Putamen (tissue), 1 donor: ENCODE measurements around the gene WFDC1.

Source experiments
- DNase-seq: peaks from one replicate; pipeline ENCODE4 v3.0.0-alpha.2; 2016; ENCODE audit warnings: low spot score

WFDC1 gene, protein sequence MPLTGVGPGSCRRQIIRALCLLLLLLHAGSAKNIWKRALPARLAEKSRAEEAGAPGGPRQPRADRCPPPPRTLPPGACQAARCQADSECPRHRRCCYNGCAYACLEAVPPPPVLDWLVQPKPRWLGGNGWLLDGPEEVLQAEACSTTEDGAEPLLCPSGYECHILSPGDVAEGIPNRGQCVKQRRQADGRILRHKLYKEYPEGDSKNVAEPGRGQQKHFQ

DNA sequence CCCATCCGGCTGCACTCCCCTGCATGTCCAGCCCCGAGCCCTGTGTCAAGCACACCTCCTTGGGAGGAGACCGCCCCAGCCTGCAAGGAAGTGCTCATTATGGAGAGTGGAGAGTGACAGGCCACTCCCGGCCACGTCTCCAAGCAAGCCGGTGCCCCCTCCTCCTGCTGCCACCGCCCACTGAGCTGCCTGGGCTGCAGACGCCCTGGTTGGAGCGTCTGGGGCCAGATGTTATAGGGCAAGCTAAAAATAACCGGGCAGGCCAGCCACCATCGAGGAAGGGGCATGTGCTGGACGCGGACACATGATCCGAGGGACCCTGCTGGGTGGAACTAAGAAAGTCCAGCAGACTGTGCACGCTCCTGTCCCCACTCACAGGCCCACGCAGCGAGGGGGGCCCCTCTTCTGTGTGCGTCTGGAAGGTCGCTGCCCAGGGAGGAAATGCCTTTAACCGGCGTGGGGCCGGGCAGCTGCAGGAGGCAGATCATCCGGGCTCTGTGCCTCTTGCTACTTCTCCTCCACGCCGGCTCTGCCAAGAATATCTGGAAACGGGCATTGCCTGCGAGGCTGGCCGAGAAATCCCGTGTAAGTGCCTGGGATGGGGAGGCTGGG lies at the start of gene WFDC1:
TSS of gene WFDC1 (plus strand) at position 348 of the 612 bp plus-strand sequence. CDS start at position 442, 94 bp downstream.
- DNase-seq = no peak

DNA sequence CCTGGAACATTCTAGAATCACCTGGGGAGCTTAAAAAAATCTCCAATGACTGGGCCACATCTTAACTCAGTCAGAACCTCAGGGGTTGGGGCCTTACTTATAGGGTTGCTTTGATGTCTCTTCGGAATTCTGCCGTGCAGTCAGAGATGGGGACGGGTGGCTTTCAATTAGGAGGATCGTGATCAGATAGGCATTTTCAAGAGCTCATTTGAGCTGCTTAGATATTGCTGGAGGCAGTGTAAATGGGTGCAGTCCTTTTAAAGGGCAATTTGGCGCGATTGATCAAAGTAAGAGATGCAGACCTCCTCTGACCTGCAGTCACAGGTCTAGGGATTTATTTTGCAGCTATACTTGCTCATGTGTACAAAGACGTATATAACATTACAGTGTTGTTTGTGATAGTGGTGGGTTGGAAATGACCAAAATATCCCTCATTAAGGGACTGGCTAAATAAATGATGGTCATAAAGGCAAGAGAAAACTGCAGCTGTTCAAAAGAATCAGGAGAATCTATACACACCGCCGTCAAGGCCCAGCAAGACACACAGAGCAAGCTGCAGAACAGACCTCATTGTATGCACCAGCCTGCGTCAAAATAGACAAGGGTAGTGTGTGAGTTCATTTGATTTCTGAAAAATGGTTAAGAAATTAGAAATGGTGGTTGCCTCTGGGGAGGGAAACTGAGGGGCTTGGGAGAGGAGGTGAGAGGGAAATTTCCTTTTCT lies 48.6 kb upstream of the WFDC1 start:
- DNase-seq = no peak

DNA sequence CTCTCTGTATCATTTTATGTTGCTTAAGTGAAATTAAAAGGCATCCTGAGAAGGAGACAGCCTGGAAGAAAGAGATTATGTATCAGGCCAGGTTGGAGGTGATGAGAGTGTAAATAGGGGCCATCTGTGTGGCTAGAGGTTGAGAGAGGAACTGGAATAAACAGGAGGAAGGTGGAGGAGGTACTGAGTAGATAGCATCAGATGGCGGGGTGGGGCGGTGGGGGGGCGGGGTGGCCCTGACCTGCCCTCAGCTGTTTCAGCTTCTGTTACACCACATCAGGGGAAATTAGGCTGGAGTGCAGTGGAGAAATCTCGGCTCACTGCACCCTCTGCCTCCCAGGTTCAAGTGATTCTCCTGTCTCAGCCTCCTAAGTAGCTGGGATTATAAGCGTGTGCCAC lies 48.0 kb upstream of the WFDC1 start:
- no peak for DNase-seq

DNA sequence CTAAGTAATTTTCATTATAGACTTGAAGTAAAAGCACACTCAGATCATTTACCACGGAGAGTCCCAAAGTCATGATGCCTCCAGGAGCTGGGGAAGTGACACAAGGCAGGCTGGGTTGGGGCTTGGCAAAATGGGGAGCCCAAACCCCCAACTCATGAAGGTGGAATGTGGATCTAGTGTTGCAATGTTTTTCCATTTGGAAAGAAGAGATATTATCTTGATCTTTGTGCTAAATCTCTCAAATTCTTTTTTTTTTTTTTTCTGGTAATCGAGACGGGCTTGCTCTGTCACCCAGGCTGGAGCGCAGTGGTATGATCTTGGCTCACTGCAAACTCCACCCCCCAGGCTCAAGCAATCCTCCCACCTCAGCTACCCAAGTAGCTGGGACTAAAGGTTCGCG lies 47.3 kb upstream of the WFDC1 start:
- no peak for DNase-seq

DNA sequence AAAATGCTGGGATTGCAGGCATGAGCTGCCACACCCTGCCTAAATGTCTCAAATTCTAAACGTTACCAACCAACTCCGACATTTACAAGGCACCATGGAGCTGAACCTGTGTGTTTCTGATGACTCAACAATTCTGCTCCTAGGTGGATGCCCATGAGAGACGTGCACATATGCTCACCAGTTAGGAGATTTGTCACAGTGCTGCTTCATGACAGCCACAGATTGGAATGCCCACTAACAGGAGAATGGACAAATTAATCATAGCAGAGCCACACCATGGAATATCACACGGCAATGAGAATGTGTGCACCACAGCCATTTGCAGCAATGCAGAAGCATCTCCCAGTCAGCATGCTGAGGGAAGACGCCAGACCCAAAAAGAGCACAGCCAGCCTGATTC lies 46.8 kb upstream of the WFDC1 start:
- no peak for DNase-seq

DNA sequence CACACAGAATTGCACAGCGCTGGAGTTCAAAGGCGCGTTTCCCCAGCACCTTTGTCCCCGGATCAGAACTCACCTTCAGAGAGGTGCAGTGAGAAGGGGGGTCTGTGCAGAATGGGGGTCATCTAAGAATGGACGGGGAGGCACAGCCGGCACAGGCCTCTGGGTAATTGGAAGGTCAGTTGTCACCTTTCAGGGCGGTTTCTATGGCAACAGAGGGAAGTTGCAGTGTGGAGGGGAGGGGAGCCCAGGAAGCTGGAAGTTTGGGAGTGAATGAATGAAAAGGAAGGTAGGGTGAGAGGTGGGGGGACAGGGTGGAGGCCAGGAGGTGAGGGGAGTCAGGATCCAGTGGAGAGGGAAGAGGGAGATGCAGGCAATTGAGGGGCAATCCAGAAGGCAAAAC lies 42.5 kb upstream of the WFDC1 start:
- no peak for DNase-seq

DNA sequence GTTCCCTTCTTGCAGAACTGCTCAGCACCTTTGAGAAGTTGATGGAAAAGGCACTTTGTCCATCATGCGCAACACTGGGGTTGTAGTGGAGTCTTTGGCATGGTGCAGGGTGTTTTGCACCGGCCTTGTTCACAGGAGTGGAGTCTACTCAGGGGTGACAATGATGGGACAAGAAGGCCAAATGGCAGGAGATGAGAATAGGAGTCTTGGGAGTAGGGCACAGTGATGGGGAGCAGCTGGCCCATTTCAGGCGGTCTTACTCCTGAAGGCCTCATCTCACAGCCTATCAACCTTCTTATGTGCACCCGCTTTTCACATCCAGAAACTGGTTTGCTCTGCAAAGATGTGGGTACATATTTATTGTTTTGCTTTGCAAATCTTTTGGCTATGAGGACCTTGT lies 41.5 kb upstream of the WFDC1 start:
- no peak for DNase-seq

DNA sequence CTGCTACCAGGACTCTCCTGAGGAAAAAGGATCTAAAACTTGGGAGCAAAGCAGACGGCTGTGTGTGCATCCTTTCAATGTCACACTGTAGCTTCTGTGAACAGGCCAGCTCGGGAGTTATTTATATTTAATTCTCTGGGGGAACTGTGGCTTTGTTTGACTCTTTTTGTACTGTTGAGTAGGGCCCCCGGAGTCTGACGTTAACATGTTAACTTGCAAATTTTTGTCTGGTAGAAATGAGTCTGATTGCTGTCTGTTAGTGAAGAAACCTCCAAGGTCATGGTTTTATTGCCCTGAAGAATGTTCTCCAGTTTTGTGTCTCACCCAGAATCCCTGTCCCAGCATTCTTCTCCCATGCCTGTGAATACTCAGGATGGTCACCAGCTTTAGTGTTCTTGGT lies 40.6 kb upstream of the WFDC1 start:
- no peak for DNase-seq

DNA sequence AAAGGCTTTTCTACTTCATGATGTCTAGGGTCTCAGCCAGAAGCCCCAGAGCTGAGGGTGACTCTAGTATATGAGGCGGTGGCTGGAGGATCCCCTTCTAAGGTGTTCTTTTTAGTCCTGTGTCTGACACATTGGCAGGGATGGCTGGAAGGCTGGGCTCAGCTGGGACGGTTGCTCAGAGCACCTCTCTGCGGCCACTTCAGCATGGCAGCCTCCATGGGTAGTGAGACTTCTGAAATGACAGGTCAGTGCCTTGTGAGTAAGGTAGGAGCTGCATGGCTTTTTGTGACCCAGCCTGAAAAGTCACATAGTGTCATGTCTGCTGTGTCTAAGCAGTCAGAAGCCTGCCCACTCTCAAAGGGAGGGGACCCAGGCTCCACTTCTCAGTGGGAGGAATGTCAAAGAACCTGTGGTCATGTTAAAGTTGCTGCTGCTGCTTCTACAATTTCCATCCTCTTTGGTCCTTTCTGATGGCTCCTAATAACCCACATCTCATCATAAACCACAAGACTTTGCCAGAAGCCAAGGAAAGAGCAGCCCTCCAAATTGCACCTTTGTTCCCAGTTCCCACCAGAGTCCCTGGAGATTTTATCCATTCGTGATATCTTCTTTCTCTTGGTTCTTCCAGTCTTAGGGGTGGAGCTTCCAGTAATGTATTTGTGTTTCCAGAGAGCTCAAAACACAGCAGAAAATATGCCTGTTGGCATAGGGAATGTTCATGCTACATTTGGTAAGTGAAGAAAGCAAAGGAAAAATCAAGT lies 39.4 kb upstream of the WFDC1 start:
- DNase-seq = no peak

DNA sequence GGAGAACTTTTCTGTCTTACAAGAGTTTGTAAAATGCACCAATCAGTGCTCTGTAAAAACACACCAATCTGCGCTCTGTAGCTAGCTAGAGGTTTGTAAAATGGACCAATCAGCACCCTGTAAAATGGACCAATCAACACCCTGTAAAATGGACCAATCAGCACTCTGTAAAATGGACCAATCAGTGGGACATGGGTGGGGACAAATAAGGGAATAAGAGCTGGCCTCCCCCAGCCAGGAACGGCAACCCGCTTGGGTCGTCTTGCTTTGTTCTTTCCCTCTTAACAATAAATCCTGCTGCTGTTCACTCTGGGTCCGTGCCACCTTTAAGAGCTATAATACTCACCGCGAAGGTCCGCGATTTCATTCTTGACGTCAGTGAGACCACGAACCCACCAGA lies 36.4 kb upstream of the WFDC1 start:
- DNase-seq = no peak

DNA sequence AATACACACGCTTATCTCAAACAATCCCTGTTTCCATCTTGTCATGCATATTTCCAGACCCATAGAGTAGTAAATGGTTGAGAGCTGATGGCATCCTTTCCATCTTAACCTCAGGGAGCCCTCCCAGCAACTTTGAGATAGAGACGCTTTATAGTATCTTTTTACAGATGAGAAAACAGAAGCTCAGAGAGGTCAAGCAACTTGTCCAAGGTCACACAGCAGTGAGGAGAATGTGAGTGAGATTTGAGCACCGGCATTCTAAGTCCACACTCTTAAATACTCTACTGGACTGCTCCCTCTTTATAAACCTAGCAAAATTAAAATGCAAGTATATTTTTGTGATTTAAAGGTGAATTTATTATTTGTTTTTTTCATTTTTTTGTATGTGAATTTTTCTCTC lies 35.0 kb upstream of the WFDC1 start:
- DNase-seq = no peak

DNA sequence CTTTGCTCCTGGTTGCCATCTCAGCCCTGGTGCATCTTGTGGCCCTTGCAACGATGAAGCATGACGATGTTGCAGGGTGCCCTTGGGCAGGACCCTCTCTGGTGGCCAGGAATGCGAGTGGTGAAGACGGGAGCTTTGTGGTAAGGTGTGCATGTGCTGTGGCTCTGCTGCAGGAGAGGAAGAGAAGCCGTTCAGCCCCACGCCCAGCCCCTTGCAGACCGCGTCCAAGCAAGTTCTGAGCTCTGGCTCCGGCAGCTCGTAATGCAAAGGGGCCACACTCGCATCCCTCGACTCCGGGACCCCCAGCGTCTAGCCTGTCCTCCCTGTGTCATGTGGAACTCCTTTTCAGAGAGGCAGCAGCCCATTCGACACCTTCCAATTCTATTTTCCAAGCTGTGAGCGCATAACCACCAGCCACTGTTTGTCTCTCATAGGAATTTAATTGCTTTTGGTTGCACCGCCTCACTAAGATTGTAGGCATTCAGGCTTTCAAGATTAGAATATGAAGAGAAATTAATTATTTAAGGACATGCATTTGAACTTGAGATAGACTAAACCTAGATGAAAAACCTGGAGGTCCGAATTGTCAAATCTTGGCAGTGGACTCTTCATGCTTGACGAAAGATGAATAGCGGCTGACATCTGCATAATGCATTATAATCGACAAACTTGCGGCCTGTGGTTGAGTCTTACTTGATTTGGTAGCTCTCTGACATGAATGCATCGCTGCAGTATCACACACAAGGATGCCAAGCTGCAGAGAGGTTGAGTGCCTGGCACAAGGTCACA lies 33.7 kb upstream of the WFDC1 start:
- DNase-seq = no peak

DNA sequence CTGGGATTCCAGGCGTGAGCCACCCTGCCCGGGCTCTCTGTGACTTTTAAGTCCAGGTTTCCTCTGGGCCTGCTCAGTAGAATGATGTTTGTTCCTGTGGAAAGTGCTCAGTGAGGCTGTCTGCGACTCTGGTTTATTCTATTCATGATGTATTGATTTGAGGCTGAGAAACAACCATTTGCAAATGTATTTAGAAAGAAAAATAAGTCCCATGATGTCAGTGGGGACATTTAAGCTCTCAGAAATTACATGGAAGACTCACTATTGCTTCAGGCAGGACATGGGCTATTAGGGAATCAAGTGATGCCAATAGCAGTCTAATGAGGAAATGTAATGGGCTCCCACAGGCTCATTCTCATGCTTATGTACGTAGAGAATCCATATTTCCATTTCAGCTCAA lies 32.6 kb upstream of the WFDC1 start:
- no peak for DNase-seq

DNA sequence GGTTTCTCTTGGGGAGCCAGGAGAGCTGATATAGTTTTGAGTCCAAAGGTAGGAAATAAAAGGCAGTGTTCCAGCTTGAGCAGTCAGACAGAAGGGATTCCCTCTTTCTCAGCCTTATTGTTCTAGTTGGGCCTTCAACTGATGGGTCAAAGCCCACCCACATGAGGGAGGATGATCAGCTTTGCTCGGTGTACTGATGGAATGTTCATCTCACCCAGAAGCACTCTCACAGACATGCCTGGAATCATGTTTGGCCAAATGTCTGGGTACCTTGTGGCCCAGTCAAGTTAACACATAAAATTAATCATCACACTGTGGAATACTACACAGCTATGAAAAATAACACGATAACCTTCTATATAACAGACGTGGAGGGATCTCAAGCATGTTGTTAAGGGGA lies 31.7 kb upstream of the WFDC1 start:
- DNase-seq = no peak

DNA sequence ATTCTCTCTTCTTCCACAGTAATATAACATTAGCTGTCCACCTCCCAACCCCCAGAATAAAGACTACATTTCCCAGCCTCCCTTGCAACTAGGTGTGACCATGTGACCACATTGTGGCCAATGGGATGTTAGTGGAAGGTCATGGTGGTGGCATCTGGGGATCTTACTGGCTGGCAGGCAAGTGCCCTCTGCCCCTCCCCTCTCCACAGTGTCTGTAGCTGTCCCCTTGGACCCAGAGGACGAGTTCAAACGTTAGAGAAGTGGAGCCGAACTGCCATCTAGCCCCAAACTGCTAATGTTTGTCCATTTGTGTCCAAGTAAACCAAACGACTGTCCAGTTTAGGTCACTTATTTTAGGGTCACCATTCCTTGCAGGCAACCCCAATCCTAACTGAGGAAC lies 28.2 kb upstream of the WFDC1 start:
- peak; percentile 75 for DNase-seq

DNA sequence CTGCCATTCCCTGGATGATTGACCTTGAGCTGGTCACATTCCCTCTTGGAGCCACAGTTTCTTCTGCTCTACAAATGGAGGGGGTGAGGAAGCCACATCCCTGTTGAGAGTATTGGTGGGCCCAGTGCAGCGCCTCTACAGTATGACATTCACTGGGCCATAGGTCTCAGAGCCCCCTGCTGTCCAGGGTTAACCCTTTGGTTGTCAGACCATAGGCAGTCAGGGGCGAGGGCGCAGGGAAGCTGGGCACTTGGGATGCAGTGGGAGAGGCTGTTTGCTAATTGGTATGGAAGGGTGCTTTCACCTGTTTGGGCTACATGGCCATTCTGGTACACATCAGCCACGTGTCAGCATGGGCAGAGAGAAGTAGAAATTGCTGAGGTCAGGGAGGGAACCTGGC lies 27.3 kb upstream of the WFDC1 start:
- DNase-seq = no peak

DNA sequence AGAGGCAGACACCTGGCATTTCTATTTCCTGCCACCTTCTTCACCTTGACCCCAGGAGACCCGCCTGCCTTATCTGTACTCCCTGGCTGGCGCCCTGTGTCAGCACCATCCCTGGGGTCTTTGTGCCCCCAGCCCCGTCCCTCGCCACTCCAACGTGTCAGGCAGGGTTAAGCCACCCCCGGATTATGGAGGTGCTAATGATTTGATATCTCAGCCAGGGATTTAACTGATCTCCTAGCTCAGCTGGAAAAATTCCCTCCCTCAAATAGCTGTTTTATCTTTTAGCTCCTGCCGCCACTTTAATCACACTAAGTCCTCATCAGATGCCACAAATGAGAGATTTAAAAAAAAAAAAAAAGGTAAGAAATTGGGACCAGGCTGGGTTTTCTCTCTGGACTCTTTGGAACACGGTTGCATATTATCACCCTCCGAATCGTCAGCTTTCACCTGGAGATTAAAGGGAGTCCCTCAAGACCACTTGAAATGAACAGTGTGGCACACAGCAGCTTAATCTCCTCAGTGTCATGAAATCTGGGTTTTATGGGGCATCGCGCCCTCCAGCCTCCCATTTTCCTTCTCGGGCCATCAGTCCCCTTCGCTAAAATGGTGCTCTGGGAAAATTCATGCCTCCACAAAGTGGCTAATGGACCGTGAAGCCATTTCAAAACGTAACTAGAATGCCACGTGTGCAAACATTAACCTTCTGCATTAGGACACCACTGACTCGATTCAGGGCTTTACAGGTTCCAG lies 26.2 kb upstream of the WFDC1 start:
- DNase-seq = no peak

DNA sequence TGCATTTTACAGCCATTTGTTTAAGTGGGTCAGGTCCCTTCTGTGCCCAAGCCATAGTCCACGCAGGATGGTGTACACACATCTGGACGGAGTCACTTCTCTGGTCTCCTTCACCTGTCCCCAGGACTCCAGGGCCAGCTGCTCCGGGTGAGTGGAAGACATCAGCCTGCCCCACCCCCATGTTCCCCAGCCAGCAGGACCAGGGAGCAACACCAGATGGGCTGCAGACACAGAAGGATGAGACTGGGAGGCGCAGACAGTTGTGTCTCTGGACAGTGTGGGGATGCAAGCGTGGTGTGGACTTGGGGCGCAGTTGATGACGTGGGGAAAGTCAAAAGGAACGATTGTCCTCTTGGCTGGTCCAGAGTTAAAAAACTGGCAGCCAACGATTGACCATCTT lies 24.6 kb upstream of the WFDC1 start:
- DNase-seq = no peak

DNA sequence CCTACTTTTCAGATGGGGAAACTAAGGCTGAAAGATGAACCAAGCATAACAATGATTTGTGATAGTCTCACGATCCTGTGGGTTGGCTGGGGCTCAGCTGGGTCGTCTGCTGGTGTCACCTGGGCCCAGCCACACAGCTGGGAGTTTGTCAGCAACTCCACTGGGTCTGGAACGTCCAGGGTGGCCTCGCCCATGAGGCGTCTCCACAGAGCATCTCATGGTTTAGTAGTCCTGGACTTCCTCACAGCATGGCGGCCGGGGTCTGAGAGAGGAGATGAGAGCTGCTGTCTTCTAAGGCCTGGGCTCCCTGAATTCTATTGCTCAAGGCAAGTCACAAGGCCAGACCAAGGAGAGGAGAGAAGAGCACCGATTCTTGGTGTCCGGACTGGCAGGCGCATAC lies 24.1 kb upstream of the WFDC1 start:
- no peak for DNase-seq

DNA sequence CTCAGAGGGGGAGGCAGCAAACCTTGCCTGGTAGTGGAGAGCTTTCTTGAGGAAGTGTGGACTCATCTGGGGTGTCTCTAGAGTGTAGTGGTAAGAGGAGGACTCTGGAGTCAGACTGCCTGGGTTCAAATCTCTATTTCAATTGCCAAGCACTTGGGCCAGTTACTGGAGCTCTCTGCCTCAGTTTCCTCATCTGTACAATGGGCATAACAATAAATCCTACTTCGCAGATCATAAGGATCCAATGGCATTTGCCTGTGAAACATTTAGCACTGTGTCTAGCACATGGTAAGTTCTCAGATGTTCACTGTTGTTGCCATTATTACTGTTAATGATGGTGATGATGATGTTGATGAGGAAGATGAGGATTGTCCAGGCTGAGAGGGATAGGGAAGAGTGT lies 23.6 kb upstream of the WFDC1 start:
- no peak for DNase-seq

DNA sequence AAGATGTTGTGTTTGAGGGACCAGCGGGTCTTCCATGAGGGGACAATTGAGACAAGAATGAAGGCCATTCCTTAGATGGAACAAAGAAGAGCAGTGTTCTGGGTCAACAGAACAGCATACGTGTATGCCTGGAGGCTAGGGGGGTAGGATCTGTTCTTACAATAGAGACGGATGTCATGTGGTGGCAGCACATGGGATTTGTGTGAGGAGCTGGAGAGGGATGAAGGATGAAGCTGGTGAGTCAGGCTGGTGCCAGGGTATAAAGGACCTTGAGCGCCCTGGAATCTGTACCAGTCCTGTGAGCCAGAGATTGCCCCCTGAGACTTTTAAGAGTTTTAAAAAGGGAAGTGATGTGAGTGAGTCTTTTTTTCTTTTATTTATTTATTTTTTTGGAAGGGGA lies 22.8 kb upstream of the WFDC1 start:
- no peak for DNase-seq
